Gastrocnemius medialis (tissue), 4 donors: ENCODE data around the gene DHRS3. TPM values are rescaled to one million over a fixed set of nuclear protein-coding genes. Genes with fewer than 3 reads are reported as not detected.
A peak's percentile ranks its signal among the peaks of the same experiment; 100 is the strongest.
"Not testable (repeated sequence)": the region's sequence is repeated elsewhere in the genome, so short reads cannot be mapped to it uniquely, and the experiment has no call there.

ENCODE experiments used
- ATAC-seq, 2 donors: fragments of 150-250 bp; one replicate each; pipeline ENCODE4 v1.9.1; 2016
- DNase-seq, 2 donors: peaks; one replicate each; pipeline ENCODE4 v3.0.0-alpha.2; 2019
- H3K27ac ChIP-seq, 4 donors: fragments of 200-600 bp; sonication (generic); 1 replicate in 1 of 4; 2 replicates in 3 of 4; pipeline ENCODE4 v1.5.1; 2016 to 2018; ENCODE audit warnings: mild to moderate bottlenecking in 2 of 4, moderate library complexity in 1 of 4
- H3K27me3 ChIP-seq, 3 donors: fragments of 200-600 bp; sonication (generic) in 2 of 3; 1 replicate in 1 of 3; 2 replicates in 2 of 3; pipeline versions ENCODE4 v1.5.1 to v1.6.0; 2016 to 2019; ENCODE audit warnings: mild to moderate bottlenecking in 1 of 3, moderate library complexity in 1 of 3
- H3K36me3 ChIP-seq, 2 donors: fragments of 200-600 bp; sonication (generic) in 1 of 2; one replicate each; pipeline ENCODE4 v1.5.1; 2017 to 2018
- H3K4me1 ChIP-seq, 2 donors: fragments of 200-600 bp; sonication (generic) in 1 of 2; one replicate each; pipeline ENCODE4 v1.5.1; 2016 to 2017; ENCODE audit warnings: mild to moderate bottlenecking in 2 of 2
- H3K4me3 ChIP-seq, 4 donors: fragments of 200-600 bp; sonication (generic) in 3 of 4; 1 replicate in 1 of 4; 2 replicates in 3 of 4; pipeline ENCODE4 v1.5.1; 2016 to 2019; ENCODE audit warnings: mild to moderate bottlenecking in 2 of 4
- H3K9me3 ChIP-seq, 3 donors: fragments of 200-600 bp; sonication (generic) in 2 of 3; 1 replicate in 1 of 3; 2 replicates in 2 of 3; pipeline ENCODE4 v1.5.1; 2016 to 2019
- POLR2A ChIP-seq, 2 donors: fragments of 450-650 bp; IDR thresholded peaks; one replicate each; pipeline ENCODE4 v1.6.1; 2017; ENCODE audit warnings: antibody characterized with exemption in 2 of 2, mild to moderate bottlenecking in 2 of 2, moderate library complexity in 2 of 2
- in situ Hi-C, 4 donors: fragments of 200-750 bp; cut with MboI; loops; one replicate each; pipeline versions ENCODE4 v1.15.0 to v1.8.0; 2017; ENCODE audit warnings: low sequenced_read_pairs in 4 of 4
- intact Hi-C: fragments of 100-400 bp; cut with DNase I; formaldehyde crosslinking; loops from one replicate; pipeline ENCODE4 v1.15.1; 2023; ENCODE audit warnings: low total_unique reads
- total RNA-seq, 4 donors: library from RNA; depleted of rRNA; stranded (reverse); fragments of >200 nt; gene quantifications; one replicate each; pipeline versions ENCODE4 v1.1.0 to v1.2.3, GENCODE V29; 2016
- TF ChIP-seq, protein P1 (sequence below), 5 experiments: fragments of 450-650 bp in 3 of 5; fragments of 200-600 bp in 2 of 5; sonication (generic) in 2 of 5; IDR thresholded peaks in 4 of 5; conservative IDR thresholded peaks in 1 of 5; 1 replicate in 4 of 5; 2 replicates in 1 of 5; pipeline ENCODE4 v1.5.1; 2016 to 2019; ENCODE audit warnings: antibody characterized with exemption in 5 of 5, mild to moderate bottlenecking in 3 of 5, moderate library complexity in 3 of 5

DHRS3 gene
- total RNA-seq, 4 donors from 2014 or later = 28.5 to 108 (median 67.0) TPM

DNA sequence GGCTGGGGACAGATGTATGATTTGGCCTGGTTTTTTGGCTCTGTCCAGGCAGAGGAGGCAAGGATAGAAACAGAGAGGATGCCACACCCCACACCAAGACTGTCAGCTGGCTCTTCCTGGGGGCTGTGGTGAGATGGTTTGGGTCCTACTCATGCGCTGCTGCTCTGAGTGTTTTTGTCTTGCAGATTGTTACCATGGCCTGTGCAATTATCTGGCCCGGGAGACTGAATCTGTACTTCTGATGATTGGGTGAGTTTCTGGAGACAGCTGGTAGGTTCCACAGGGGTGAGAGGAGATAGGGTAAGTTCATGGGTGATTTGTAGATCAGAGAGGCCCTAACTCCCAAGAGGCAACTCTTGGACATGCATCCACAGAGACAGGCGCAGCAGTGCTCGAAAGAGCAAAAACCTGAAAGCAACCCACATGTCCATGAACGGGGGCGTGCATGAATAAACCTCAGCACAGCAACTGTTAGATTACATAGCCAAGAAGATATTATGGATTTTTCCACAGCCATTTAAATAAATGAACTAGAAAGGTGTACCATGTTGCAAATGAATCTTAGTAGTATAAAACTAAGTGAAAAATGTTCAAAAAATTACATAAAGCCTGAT, 43.7 kb upstream of the DHRS3 start:
- intact Hi-C loops (no loop called here), in situ Hi-C loops (loop anchor here in 1 of 4 donors (10.0 kb wide), 1 partner anchor 347 kb away; no protein-coding TSS in a partner anchor)
- no peaks in the 10 kb centered on the region for H3K9me3 ChIP-seq
- H3K27me3 ChIP-seq = no peaks in the 10 kb centered on the region
- no peaks in the 10 kb centered on the region for H3K36me3 ChIP-seq
- no peak for ATAC-seq
- peaks cover 0 to 2% of the 10 kb centered on the region in 2 donors for H3K4me1 ChIP-seq
- no peak for DNase-seq
- TF ChIP-seq, protein P1, sequence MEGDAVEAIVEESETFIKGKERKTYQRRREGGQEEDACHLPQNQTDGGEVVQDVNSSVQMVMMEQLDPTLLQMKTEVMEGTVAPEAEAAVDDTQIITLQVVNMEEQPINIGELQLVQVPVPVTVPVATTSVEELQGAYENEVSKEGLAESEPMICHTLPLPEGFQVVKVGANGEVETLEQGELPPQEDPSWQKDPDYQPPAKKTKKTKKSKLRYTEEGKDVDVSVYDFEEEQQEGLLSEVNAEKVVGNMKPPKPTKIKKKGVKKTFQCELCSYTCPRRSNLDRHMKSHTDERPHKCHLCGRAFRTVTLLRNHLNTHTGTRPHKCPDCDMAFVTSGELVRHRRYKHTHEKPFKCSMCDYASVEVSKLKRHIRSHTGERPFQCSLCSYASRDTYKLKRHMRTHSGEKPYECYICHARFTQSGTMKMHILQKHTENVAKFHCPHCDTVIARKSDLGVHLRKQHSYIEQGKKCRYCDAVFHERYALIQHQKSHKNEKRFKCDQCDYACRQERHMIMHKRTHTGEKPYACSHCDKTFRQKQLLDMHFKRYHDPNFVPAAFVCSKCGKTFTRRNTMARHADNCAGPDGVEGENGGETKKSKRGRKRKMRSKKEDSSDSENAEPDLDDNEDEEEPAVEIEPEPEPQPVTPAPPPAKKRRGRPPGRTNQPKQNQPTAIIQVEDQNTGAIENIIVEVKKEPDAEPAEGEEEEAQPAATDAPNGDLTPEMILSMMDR (IDR thresholded peaks at IDR 0.05 in 4 of 5, conservative IDR thresholded peaks at IDR 0.05 in 1 of 5) = no peak
- TF ChIP-seq POLR2A (IDR thresholded peaks at IDR 0.05) = no peak
- no peak overlapping the region for H3K27ac ChIP-seq
- H3K4me3 ChIP-seq = no peak overlapping the region

DNA sequence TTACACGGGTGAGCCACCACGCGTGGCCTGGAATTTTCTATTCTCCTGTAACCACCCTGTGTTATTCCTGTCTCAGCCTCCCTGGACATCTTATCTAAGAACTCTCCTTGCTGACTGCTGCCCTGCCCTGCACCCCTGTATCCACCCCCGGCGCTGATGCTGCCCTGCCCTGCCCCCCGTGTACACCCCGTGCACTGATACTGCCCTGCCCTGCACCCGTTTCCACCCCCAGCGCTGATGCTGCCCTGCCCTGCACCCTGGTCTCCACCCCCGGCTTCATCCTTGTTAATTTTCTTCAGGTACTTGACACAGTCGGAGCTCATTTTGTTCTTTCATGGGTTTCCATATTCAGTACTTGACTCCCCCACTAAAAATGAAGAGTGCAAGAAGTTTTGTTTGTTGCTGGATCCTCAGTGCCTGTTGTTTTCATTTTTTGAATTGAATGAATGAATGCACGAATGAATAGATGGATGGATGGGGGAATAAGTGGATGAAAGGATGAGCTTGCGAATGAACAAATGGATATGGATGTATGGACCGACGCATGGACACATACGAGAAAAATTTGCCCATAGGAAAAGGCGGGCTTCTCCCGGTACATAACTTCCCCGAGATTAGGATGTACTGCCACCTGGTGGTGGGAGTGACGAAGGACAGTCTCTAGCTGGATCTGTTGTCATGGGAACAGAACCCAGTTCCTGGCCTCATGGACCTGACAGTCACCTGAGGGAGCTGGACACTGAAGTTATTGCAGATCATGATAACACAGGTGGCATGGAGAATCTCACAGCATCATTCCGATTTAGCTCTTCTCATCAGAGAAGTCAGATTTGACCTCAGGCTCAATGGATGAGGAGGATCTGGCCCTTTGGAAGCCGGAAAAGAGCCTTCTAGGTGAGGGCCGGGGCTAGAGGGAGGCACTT, 40.8 kb upstream of the DHRS3 start:
- Histone ChIP-seq H3K9me3 (no peaks in the 10 kb centered on the region), H3K27me3 (no peaks in the 10 kb centered on the region), H3K36me3 (no peaks in the 10 kb centered on the region), H3K4me3 (no peak overlapping the region), H3K27ac (no peak overlapping the region), H3K4me1 (peaks cover 0 to 2% of the 10 kb centered on the region in 2 donors)
- DNase-seq (peak; percentile 32 to 68), ATAC-seq (peak; percentile 79 to 90)
- TF ChIP-seq POLR2A (IDR thresholded peaks at IDR 0.05) = no peak
- TF ChIP-seq, protein P1 (IDR thresholded peaks at IDR 0.05 in 4 of 5, conservative IDR thresholded peaks at IDR 0.05 in 1 of 5) = peak; percentile 89 to 96 (median 95)
- in situ Hi-C loops (loop anchor here in 2 of 4 donors (5.0 to 10.0 kb wide), 2 partner anchors 341 to 344 kb away; no protein-coding TSS in a partner anchor), intact Hi-C loops (loop anchor here (1.0 to 2.0 kb wide), 3 partner anchors 40 to 386 kb away; partner anchors contain the start of gene DHRS3)

DNA sequence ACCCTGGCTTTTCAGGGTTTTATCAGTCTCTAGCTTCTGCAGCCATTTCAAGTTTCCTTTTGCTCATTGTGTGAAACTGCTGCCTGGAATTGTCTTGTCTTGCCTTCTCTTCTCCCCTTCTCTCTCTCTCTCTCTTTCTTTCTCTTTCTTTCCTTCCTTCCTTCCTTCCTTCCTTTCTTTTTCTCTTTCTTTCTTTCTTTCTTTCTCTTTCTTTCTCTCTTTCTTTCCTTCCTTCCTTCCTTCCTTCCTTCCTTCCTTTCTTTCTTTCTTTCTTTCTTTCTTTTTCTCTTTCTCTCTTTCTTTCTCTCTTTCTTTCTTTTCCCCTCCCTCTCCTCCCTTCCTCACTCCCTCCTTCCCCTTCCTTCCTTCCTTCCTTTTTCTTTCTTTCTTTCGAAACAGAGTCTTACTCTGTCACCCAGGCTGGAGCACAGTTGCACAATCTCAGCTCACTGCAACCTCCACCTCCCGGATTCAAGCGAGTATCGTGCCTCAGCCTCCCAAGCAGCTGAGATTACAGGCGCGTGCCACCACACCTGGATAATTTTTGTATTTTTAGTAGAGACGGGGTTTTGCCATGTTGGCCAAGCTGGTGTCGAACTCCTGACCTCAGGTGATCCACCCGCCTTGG, 40.0 kb upstream of the DHRS3 start:
- not testable (repeated sequence) for H3K9me3 ChIP-seq, ATAC-seq, H3K4me3 ChIP-seq, DNase-seq, H3K27ac ChIP-seq, H3K4me1 ChIP-seq, H3K36me3 ChIP-seq, H3K27me3 ChIP-seq
- in situ Hi-C loops (loop anchor here in 2 of 4 donors (5.0 to 10.0 kb wide), 2 partner anchors 341 to 343 kb away; no protein-coding TSS in a partner anchor), intact Hi-C loops (loop anchor here (1.0 to 2.0 kb wide), 2 partner anchors 39 to 344 kb away; partner anchors contain the start of gene DHRS3)

DNA sequence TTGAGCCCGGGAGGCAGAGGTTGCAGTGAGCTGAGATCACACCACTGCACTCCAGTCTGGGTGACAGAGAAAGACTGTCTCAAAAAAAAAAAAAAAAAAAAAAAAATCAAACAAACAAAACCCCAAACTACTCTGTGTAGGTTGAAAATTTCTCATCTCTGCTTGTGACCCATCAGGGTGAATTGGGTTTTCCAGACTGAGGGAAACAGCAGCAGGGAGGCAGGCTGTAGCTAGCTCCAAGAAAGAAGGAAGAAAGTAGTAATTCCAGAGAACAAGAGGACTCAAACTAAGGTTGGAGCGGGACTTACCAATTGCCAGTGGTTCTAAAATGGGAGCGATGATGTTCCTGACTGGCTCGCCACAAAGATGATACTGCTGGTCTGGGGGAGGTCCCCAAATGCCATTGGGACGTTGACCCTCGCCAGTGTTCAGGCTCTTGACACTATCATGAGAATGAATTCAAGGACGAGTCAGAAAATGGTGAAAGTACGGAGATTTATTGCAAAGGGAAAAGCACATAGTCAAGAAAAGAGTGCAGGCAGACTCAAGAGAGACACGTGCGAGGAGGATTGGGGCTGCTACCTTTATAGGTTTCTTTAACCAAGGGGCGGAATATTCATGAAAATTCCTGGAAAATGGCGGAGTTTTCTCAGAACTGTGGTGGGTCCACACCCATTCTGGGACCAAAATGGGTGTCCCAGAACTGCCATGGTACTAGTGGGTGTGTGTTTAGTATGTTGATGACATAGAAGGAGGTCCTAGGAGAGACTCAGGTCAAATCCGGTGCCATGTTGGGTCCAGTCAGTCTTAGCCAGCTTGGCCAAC, 39.3 kb upstream of the DHRS3 start:
- TF ChIP-seq, protein P1 (IDR thresholded peaks at IDR 0.05 in 4 of 5, conservative IDR thresholded peaks at IDR 0.05 in 1 of 5) = no peak
- no peak for TF ChIP-seq POLR2A (IDR thresholded peaks at IDR 0.05)
- in situ Hi-C loops (loop anchor here in 2 of 4 donors (5.0 to 10.0 kb wide), 2 partner anchors 340 to 342 kb away; no protein-coding TSS in a partner anchor), intact Hi-C loops (no loop called here)
- Histone ChIP-seq H3K27ac (no peak overlapping the region), H3K4me3 (no peak overlapping the region), H3K36me3 (no peaks in the 10 kb centered on the region), H3K27me3 (no peaks in the 10 kb centered on the region), H3K9me3 (no peaks in the 10 kb centered on the region), H3K4me1 (peaks cover 0 to 2% of the 10 kb centered on the region in 2 donors)
- DNase-seq (no peak), ATAC-seq (no peak)
